HL-60/S4 treated with retinoic acid at 250 ng/mL for 4 days and 3 days (cell line): Measurements from ENCODE around the gene RPTOR.
"Not testable (repeated sequence)": the region's sequence is repeated elsewhere in the genome, so short reads cannot be mapped to it uniquely, and the experiment has no call there.

Experiments used
- in situ Hi-C: fragments of 300-500 bp; cut with MboI; formaldehyde crosslinking; loops from 2 replicates; pipeline ENCODE4 v1.7.0; 2022; ENCODE audit warnings: low sequenced_read_pairs

Gene RPTOR

DNA sequence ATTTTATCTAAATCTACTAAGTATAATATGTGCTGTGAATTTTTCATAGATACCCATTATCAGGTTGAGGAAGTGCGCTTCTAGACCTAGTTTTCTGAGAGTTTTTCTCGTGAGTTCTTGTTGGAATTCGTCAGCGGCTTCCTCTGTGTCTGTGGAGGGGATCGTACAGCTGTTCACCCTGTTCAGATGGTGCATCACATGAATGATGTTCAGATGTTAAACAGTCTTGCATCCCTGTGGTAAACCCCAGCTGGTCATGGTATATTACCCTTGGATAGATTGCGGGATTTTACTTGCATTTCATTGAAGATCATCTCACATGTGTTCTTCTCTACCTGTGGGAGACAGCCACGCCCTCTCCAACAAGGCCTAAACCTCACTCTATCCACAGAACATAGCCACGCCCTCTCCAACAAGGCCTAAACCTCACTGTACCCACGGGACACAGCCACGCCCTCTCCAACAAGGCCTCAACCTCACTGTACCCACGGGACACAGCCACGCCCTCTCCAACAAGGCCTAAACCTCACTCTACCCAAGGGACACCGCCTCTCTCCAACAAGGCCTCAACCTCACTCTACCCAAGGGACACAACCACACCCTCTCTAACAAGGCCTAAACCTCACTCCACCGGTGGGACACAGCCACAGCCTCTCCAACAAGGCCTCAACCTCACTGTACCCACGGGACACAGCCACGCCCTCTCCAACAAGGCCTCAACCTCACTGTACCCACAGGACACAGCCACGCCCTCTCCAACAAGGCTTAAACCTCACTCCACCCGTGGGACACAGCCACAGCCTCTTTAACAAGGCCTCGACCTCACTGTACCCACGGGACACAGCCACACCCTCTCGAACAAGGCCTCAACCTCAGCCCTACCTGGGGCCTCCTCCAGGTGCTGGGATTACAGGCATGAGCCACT, 266.8 kb downstream of the RPTOR start:
- in situ Hi-C loops, result no loop called here

DNA sequence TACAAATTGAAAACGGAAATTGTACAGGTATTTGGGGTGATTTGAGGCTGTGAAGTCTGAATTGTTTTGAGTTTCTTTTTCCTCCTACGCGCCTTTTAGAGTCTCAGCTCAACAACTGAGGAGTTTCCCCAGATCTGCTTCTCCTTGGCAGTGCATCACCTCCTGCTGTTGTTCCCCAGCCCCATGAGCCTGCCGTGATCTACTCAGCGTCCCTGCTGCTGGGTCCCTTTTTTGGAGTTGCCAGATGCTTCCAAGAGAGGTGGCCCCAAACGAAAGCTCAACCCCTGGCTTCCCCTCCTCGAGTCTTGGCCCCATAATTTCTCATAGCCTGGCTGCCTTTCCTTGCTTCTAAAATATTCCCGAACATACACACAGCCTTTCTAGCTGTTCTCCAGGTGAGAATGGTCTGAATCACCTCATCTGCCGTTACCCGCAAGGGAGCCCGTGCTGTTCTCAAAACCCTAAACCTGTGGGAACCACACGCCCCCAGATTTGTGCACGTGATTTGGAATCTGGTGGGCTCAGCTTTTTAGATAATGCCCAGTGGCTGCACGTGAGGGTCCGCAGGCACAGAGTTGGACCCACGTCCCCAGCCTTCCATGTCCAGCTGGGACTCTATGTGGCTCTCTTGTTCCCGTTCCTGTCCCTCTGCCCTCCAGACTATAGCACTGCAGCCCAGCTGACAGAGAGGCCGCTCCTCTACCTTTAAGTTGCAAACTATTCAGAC, 267.9 kb downstream of the RPTOR start:
- in situ Hi-C loops, result no loop called here

DNA sequence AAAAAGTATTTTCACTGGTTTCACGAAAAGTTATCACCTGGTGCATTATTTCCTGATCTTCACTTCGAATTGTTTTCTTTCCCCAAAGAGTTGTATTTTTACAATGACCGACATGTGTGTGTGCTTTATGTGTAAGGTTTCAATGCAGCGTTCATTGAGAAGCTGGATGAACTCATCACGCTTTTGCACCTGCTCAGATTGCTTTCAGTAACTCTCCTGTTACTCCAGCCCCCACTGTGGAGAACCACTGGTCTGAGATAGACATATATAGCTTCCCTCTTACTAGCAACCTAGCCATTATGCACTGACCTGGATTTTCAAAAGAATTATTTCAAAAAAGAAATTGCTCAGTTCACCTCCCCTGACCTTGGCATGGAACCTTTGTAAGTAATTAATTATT, 268.7 kb downstream of the RPTOR start:
- in situ Hi-C loops, result no loop called here

DNA sequence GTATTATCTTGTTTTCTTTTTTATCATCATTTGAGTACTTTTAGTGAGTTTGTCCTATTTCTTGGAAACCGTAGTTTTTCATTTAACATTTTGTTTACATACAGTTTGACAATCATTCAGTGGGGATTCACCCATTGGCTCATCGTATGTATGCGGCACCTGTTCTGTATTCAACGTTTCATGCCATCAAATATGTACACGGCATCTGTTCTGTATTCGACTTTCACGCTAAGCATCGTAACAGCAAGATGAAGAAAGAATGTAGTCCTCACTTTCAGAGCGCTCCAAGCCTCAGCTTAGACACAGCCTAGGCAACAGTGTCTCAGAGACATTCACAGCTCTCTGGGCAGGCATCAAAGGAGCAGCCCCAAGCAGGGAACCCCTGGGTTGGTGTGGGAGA, 269.9 kb downstream of the RPTOR start:
- in situ Hi-C loops, result no loop called here

DNA sequence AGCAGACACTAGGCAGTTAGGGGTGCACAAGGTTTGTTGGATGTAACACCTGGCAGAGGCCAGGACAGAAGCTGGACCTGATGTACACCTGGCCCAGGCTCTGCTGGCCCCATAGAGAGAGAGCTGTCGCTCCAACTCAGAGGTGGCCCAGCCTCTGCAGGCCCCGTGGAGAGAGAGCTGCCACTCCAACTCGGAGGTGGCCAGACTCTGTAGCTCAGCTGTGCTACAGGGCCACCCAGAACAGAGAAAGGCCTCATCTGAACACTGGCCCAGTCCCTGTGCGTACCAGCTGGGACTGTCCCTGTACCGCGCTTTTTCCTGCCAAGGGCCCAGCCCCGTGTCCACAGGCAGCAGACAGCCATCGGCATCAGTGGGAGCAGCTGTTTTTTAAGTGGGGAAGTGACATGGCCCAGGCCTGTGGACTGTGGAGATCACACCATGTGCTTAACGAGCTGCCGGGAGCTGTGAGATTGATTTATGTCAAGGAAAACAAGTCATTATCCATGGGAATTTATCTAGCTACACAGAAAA, 270.6 kb downstream of the RPTOR start:
- in situ Hi-C loops, result no loop called here

DNA sequence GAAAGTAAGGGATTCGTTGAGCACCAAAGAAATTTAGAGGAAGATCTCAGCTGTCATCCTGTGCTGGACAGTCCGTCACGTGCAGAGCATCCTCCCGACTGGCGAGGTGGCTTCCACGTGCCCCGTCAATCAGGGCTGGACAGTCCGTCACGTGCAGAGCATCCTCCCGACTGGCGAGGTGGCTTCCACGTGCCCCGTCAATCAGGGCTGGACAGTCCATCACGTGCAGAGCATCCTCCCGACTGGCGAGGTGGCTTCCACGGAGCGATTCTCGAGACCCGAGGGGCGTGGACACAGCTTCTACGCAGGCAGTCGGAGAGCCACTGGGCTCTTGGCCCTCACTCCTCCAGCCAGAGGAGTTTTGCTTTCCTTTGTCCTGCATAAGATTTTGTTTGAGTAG, 271.1 kb downstream of the RPTOR start:
- in situ Hi-C loops, result not testable (repeated sequence)

DNA sequence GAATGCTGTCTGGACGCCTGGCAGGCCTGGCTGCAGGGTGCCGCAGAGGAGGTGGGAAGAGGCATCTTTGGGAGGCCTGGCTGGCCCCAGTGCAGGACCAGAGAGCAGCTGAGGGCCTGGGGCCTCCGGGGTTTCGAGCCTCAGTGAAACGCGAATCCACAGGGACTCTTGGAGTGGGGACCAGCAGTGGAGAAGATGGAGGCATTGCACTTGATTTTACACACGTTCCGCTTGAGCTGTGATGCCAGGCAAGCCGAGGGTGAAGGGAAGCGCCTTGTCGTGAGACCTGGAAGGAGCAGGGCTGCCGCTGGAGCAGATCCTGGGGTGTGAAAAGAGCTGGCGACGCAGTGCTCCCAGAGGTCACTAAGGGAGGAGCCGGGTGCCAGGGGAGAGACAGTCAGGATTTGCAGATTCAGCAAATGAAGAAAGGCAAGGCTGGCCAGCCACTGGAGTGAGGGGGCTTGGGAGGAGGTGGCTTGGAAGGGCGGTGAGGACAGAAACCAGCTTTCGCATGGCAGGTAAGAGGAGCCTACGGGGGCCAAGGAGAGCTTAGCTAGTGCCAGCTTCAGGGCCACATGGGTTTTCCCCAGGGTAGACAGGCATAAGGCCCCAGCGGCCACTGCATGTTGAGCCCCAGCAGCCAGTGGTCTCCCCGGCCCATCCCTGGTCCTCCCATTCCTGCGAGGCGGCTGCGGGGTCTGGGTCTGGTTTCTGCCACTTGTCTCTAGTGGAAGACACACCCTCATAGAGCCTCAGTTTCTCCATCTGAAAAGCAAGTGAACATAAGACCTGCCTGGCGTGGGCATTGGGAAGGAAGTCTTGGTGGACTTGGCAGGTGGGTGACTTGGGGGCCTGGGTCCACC, 271.8 kb downstream of the RPTOR start:
- in situ Hi-C loops, result no loop called here

DNA sequence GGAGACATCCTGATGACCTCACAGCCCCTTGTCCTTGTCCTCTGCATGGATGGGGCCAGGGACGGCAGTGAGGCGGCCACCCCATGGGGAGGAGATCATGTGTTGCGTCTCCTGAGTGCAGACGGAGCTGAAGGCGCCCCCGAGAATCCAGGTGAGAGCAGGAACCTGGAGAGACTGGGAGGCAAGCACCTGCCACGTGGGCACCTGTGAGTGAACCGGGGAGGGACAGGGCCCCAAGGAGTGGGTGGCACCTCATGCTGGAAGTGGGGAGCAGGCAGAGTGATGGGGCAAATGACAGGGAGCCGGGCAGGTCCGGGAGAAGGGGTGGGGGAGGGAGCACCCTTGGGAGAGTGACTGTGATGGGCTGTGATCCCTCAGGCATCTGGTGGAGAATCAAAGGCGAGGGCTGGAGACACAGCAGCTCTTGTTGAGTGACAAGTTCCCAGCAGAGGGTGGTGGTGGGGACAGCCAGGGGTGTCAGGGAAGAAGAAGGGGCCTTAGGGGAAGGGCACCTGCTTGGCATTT, 272.7 kb downstream of the RPTOR start:
- in situ Hi-C loops, result no loop called here

DNA sequence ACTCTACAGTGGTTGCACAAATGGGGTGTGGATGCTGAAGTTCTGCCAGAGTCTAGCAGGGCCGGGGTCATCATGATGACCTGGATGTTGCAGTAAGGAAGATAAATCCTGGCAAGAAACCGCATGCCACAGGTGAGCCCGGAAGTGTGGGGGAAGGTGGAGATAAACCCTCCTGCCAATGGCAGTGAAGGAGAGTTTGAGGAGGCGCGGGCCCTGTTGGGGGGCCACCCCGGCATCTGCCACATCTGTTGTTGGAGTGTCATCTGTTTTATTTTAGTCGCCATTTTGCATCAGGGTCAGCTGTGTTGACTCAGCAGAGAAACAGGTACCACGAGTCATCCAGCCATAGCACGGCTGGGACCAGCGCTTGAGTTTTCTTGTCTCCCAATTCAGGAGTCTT, 273.2 kb downstream of the RPTOR start:
- in situ Hi-C loops, result no loop called here

DNA sequence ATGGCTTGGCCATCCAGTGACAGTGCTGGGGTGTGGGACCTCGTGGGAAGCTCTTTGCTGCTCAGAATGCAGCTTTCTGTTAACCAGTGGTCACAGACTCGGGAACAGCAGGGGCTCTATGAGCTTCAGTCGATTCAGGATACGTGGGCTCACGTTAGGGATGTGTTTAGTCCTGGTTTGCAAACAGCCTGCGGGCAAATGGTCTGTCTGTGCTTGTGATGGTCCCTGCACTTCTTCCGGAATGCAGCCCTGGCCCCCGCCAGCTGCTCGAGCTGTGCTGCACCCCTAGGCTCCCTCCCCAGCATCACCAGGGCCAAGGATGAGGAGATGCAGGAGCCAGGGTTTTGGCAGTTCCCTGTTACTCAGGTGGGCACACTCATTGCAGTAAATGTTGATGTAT, 274.2 kb downstream of the RPTOR start:
- in situ Hi-C loops, result no loop called here

DNA sequence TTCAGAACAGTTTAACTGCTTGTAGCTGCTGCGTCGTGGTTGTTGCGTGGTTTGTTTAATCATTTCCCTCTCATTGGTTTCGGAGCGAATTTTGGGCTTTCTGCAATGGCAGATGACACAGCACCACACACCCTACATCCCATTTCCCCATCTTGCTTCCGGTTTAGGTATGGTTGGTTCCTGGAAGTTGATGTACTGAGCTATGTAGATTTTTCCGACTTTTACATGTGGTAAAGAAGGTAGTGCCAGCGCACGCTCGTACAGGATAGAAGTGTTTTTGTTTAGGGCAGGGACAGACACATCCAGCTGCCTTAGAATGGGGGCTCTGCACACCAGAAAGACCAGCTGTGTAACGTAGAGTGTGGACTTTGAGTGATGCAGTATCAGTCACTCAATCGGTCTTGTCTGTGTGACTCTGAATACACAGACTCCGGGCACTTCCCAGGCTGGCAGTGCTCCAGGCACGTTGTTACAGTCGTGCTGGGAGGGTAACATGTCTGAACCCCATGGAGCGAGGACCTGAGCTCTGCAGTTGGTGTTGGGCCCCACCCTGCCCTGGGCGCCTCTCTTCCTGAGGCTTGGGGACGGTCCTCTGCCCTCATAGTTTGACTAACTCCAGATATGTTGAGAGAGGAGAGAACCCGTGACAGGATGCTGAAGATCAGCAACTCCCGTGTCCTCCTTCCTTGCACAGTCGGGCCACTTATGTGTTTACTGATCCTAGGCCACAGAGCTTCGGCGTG, 275.0 kb downstream of the RPTOR start:
- in situ Hi-C loops, result no loop called here

DNA sequence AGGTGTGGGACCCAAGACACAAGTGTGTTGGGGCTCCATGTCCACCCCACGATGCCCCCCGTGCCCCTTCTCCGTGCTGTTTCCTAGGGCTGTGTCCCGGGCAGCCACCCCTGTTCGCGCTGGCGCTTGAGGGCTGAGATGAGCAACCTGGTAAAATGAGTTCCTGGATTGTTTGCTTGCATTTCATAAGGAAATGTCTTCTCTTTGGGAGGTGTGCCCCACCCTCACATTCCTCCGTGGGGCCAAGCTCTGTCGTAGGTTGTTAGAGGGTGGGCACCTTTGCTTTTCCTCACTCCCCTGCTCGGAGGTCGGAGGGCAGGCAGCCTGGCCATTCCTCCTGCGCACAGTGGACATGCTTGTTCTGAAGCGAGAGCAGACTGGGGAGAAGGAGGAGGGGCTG, 275.7 kb downstream of the RPTOR start:
- in situ Hi-C loops, result no loop called here

DNA sequence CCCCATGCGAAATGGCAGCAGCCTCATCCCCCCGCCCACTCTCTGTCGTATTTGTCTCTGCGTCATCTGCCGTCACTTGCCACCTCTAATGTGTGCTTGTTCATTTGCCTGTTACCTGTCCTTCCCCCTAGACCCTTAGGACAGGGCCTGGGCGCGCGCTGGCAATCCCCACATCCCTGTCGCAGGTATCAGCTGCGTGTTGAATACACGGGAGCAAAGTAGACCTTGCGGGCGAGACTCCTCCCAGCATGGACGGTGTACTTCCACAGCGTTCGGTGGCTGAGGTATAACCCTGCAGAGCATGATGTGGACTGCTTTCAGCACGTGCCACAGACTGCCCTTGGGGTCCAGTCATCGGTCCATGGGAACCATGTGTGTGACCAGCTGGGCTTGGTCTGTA, 276.9 kb downstream of the RPTOR start:
- in situ Hi-C loops, result no loop called here

DNA sequence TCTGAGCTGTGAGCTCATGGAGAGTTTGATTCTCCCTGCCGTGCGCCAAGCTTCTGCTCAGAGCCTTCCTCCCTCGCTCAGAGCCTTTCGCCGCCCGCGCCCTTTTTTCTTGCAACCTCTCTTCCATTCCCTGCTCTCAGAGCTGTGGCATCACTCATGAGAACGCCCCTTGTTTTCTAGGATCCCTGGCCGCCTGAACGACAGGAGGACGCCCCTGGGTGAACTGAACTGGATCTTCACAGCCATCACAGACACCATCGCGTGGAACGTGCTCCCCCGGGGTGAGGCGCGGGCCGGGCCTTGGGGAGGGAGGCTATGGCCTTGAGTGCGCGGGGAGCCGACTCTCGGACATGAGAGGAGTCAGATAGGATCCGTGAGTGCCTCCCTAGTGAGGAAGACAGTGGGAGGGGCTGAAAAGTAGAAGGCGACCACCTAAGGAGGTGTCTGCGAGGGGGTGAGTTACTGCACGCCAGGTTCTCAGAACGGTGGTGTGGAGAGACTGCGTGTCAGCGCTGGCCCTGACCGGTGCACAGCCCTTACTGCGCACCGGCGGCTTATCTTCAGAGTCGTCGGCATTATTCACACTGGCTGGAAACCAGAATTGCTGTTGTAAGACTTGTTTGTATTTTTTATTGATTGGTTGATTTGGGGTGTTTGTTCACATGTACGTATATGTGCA, 277.5 kb downstream of the RPTOR start:
- in situ Hi-C loops, result no loop called here

DNA sequence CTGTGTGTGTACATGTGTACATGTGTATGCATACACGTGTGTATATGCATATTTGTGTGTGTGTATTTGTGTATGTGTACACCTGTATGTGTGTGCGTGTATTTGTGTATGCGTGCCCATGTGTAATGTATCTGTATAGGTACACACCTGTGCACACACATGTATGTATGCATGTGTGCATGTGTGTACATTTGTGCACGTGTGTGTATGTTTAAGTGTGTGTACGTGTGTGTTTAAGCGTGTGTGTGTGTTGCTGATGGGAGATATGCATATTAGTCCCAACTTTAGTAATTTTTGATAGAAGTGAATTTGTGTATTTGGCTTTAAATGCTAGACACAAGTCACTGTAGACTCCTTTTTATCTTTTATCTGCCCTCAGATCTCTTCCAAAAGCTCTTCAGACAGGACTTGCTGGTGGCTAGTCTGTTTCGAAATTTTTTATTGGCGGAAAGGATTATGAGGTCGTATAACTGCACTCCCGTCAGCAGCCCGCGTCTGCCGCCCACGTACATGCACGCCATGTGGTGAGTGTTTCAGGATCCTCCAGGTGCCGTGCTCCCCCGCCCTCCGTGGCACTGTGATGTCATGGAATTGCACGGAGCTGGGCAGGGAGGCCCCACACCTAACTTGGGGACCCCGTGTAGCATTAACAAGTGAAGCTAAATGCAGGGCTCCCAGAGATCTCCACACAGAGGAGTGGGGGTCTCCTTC, 278.2 kb downstream of the RPTOR start:
- in situ Hi-C loops, result no loop called here

DNA sequence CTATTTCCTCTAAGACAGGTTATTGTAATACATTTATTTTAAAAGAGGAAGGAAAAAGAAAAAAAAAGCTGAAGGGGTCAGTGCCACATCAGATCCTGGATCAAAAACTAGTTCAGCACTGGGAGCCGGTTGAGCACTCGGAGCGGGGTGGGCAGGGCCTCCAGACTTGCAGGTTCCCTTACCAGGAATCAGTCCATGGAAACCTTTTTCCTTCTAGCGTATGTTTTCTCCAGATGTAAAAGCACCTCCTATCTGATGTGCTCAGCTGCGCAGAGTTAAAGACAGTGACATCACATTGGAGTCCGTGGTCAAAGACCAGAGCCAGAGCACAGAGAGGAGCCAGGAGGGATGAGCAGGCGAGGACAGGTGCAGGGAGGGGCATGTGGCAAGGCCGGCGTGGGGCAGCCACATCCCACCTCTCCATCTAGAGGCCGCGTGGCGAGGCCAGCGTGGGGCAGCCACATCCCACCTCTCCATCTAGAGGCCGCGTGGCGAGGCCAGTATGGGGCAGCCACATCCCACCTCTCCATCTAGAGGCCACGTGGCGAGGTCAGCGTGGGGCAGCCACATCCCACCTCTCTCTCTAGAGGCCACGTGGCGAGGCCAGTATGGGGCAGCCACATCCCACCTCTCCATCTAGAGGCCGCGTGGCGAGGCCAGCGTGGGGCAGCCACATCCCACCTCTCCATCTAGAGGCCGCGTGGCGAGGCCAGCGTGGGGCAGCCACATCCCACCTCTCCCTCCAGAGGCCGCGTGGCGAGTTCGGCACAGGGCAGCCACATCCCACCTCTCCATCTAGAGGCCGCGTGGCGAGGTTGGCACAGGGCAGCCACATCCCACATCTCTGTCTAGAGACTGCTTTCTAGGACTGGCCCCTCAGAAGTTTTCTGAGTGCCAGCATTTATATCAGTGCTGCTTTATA, 280.2 kb downstream of the RPTOR start:
- in situ Hi-C loops, result no loop called here

DNA sequence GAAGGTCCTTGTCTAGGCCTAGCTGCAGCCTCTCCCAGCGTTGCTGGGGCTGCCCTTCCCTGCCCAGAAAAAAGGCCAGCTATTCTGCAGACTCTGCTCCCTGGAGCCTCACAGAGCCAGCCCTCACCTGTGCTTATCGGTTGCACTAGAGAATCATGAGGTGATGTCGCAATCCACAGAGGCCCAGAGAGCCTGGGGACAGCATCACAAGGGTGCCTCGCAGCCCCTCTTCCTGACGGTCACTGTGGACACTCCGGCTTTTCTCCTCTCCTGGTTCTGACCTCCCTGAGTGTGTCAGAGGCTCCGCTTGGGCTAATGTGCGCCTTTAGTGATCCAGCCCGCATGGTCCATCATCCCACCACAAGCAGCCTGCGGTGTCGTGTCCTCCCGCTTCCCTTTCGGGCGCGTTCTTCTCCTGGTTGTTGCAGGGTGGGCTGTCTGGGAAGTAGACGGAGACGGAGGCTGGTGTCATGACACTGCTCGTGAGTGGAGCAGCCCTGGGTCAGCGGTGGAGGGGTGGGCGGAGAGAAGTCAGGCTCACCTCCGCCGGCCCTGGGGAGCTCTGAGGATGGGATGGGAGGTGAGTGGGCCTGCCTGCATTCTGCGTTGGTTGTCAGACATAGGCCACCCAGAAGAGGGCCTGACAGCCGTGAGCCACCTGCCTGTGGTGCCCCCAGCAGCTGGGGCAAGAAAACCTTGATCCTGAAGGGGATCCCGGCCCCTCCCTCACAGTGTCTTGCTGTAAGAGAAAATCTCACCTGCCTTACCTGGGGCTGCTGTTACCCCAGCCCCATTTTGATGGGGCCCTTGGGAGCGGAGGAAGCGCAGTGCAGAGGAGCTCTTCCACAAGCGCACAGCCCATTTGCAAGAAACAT, 281.1 kb downstream of the RPTOR start:
- in situ Hi-C loops, result no loop called here
